RWPE1 (cell line): Measurements from ENCODE around the gene MAPK11.
A peak's percentile ranks its signal among the peaks of the same experiment; 100 is the strongest.

Experiments used
- CTCF ChIA-PET: fragments of 350-600 bp; sonication (Branson Sonifier 250); formaldehyde crosslinking; extraction: SDS; loops from one replicate; lab custom pipeline; 2021; lab: Yijun Ruan, JAX
- POLR2A ChIA-PET: fragments of 400-600 bp; formaldehyde crosslinking; extraction: SDS; loops from one replicate; lab custom pipeline; 2020; ENCODE audit warnings: antibody characterized with exemption; ENCODE audit not compliant: low non-redundant PET; lab: Yijun Ruan, JAX
- DNase-seq: peaks from one replicate; pipeline ENCODE4 v3.0.0; 2012; ENCODE audit warnings: low spot score
- H3K27ac ChIP-seq: fragments of 450-650 bp; 2 replicates; pipeline ENCODE4 v1.5.1; 2017
- CTCF ChIP-seq: fragments of 450-650 bp; conservative IDR thresholded peaks from 2 replicates; pipeline ENCODE4 v1.5.1; 2017; ENCODE audit warnings: low read depth, mild to moderate bottlenecking

MAPK11 gene

GRCh38 chr22:50222508-50222907, 47.7 kb downstream of the MAPK11 start:
- peak overlapping the region; percentile 15 for H3K27ac ChIP-seq
- ChIA-PET POLR2A (no interaction called here), CTCF (no interaction called here)
- no peak for TF ChIP-seq CTCF
- DNase-seq: no peak

GRCh38 chr22:50221410-50222300, 48.5 kb downstream of the MAPK11 start:
- ChIA-PET CTCF (no interaction called here), POLR2A (no interaction called here)
- no peak for TF ChIP-seq CTCF

GRCh38 chr22:50220603-50221409, 49.4 kb downstream of the MAPK11 start:
- TF ChIP-seq CTCF: no peak
- POLR2A ChIA-PET: no interaction called here
- CTCF ChIA-PET: no interaction called here
- no peak for DNase-seq
- no peak overlapping the region; the same call in 1 of the 2 replicates for H3K27ac ChIP-seq

More at GRCh38 chr22:50221410-50222300, 48.5 kb downstream of the MAPK11 start:
- H3K27ac ChIP-seq: peak overlapping the region; percentile 15; the same call in 1 of the 2 replicates
- DNase-seq: no peak

GRCh38 chr22:50219800-50220602, 50.2 kb downstream of the MAPK11 start:
- ChIA-PET POLR2A (no interaction called here), CTCF (interaction anchor here (0.5 to 0.6 kb wide), 2 partner anchors 13 to 113 kb away, joined by 4 to 5 read pairs; no protein-coding TSS in a partner anchor)
- H3K27ac ChIP-seq: peak overlapping the region; percentile 69

GRCh38 chr22:50218996-50219727, 51.0 kb downstream of the MAPK11 start:
- POLR2A ChIA-PET: no interaction called here
- TF ChIP-seq CTCF: no peak
- peak; percentile 77 for DNase-seq
- CTCF ChIA-PET: interaction anchor here (0.5 to 0.6 kb wide), 2 partner anchors 17 to 112 kb away, joined by 3 to 4 read pairs; no protein-coding TSS in a partner anchor
- H3K27ac ChIP-seq: peak overlapping the region; percentile 69

More at GRCh38 chr22:50219800-50220602, 50.2 kb downstream of the MAPK11 start:
- DNase-seq: no peak
- no peak for TF ChIP-seq CTCF
